NK-92 (cell line): ENCODE measurements around the gene KLHL3.
"Not testable (repeated sequence)": the region's sequence is repeated elsewhere in the genome, so short reads cannot be mapped to it uniquely, and the experiment has no call there.

Experiments
- DNase-seq: peaks from one replicate; lab custom pipeline; 2025; ENCODE audit not compliant: unreplicated experiment; lab: John Stamatoyannopoulos, UW

Gene KLHL3

GRCh38 chr5:137668637-137669036, 67.3 kb downstream of the KLHL3 start:
- no peak for DNase-seq

GRCh38 chr5:137667341-137667740, 68.5 kb downstream of the KLHL3 start:
- DNase-seq: no peak

- no peak for DNase-seq
Observed at GRCh38 chr5:137666901-137667300, 69.0 kb downstream of the KLHL3 start.

- DNase-seq: no peak
Observed at GRCh38 chr5:137666461-137666850, 69.4 kb downstream of the KLHL3 start.

GRCh38 chr5:137665678-137666460, 70.0 kb downstream of the KLHL3 start:
- DNase-seq: no peak

GRCh38 chr5:137660349-137660817, 75.5 kb downstream of the KLHL3 start:
- no peak for DNase-seq

GRCh38 chr5:137659209-137659608, 76.7 kb downstream of the KLHL3 start:
- DNase-seq: no peak

GRCh38 chr5:137658324-137658723, 77.6 kb downstream of the KLHL3 start:
- no peak for DNase-seq

- no peak for DNase-seq
Observed at GRCh38 chr5:137657073-137657472, 78.8 kb downstream of the KLHL3 start.

- DNase-seq: no peak
Observed at GRCh38 chr5:137656558-137656957, 79.3 kb downstream of the KLHL3 start.

GRCh38 chr5:137651022-137651421, 84.9 kb downstream of the KLHL3 start:
- DNase-seq: no peak

- no peak for DNase-seq
Observed at GRCh38 chr5:137649228-137649935, 86.5 kb downstream of the KLHL3 start.

GRCh38 chr5:137648361-137648760, 87.5 kb downstream of the KLHL3 start:
- DNase-seq: no peak

- DNase-seq: no peak
Observed at GRCh38 chr5:137647401-137647800, 88.5 kb downstream of the KLHL3 start.

- DNase-seq: no peak
Observed at GRCh38 chr5:137646761-137647160, 89.1 kb downstream of the KLHL3 start.

GRCh38 chr5:137643081-137643480, 92.8 kb downstream of the KLHL3 start:
- DNase-seq: not testable (repeated sequence)

- no peak for DNase-seq
Observed at GRCh38 chr5:137642091-137642490, 93.8 kb downstream of the KLHL3 start.

- DNase-seq: no peak
Observed at GRCh38 chr5:137641148-137641547, 94.7 kb downstream of the KLHL3 start.

GRCh38 chr5:137639645-137640044, 96.2 kb downstream of the KLHL3 start:
- DNase-seq: no peak

- DNase-seq: no peak
Observed at GRCh38 chr5:137638841-137639240, 97.0 kb downstream of the KLHL3 start.

- DNase-seq: no peak
Observed at GRCh38 chr5:137636830-137637714, 98.8 kb downstream of the KLHL3 start.
